GM23338 (cell line): ENCODE measurements around the gene ADGRG1. TPM values are rescaled to one million over a fixed set of nuclear protein-coding genes. Genes with fewer than 3 reads are reported as not detected.
A peak's percentile ranks its signal among the peaks of the same experiment; 100 is the strongest.

Source experiments
- ATAC-seq: fragments of 200-7000 bp; cut with Tn5 transposase; 3 replicates; pipeline ENCODE4 v1.9.1; 2020
- DNase-seq: peaks from one replicate; pipeline ENCODE4 v3.0.0-alpha.2; 2015; ENCODE audit warnings: low spot score
- H2AFZ ChIP-seq: fragments of 200-600 bp; sonication (generic); 2 replicates; pipeline ENCODE4 v1.8.0; 2016; ENCODE audit warnings: antibody characterized with exemption, mild to moderate bottlenecking, moderate library complexity
- H3F3A ChIP-seq: fragments of 200-600 bp; sonication (generic); replicated peaks from 2 replicates; pipeline ENCODE4 v1.8.0; 2017; ENCODE audit warnings: antibody characterized with exemption, mixed run types, low read depth
- H3K27ac ChIP-seq: fragments of 200-600 bp; sonication (generic); 2 replicates; pipeline ENCODE4 v1.6.1; 2016; ENCODE audit warnings: low read depth
- H3K27me3 ChIP-seq: fragments of 200-600 bp; sonication (generic); 2 replicates; pipeline ENCODE4 v1.8.0; 2016; ENCODE audit warnings: mild to moderate bottlenecking, mixed run types, moderate library complexity; ENCODE audit not compliant: insufficient read depth
- H3K36me3 ChIP-seq: fragments of 200-600 bp; sonication (generic); 2 replicates; pipeline ENCODE4 v1.8.0; 2016; ENCODE audit warnings: mild to moderate bottlenecking; ENCODE audit not compliant: insufficient read depth
- H3K4me1 ChIP-seq: fragments of 200-600 bp; sonication (generic); 2 replicates; pipeline ENCODE4 v1.8.0; 2016; ENCODE audit warnings: mild to moderate bottlenecking, moderate library complexity; ENCODE audit not compliant: insufficient read depth
- H3K4me2 ChIP-seq: fragments of 200-600 bp; sonication (generic); 2 replicates; pipeline ENCODE4 v1.7.1; 2017; ENCODE audit warnings: mixed run types
- H3K4me3 ChIP-seq: fragments of 200-600 bp; sonication (generic); 2 replicates; pipeline ENCODE4 v1.6.1; 2016; ENCODE audit warnings: mixed run types
- H3K79me2 ChIP-seq: fragments of 200-600 bp; sonication (generic); replicated peaks from 2 replicates; pipeline ENCODE4 v1.8.0; 2017; ENCODE audit warnings: mild to moderate bottlenecking; ENCODE audit not compliant: insufficient read depth
- H3K9me2 ChIP-seq: fragments of 200-600 bp; sonication (generic); 2 replicates; pipeline ENCODE4 v1.8.0; 2017; ENCODE audit not compliant: insufficient read depth
- H4K20me1 ChIP-seq: fragments of 200-600 bp; sonication (generic); replicated peaks from 2 replicates; pipeline ENCODE4 v1.8.0; 2017; ENCODE audit warnings: mild to moderate bottlenecking; ENCODE audit not compliant: insufficient read depth
- H3K27ac Mint-ChIP-seq: 2 replicates; pipeline ENCODE4 v1.8.0; 2020; ENCODE audit warnings: inconsistent platforms, mild to moderate bottlenecking, moderate library complexity, mixed read lengths
- H3K27me3 Mint-ChIP-seq: 3 replicates; pipeline ENCODE4 v1.8.0; 2022; ENCODE audit warnings: low read depth, mild to moderate bottlenecking, moderate library complexity, mixed read lengths, inconsistent platforms; ENCODE audit not compliant: insufficient read depth, poor library complexity
- H3K36me3 Mint-ChIP-seq: 3 replicates; pipeline ENCODE4 v1.8.0; 2021; ENCODE audit warnings: low read depth, mild to moderate bottlenecking, inconsistent platforms, moderate library complexity, mixed read lengths
- H3K4me1 Mint-ChIP-seq: 3 replicates; pipeline ENCODE4 v1.8.0; 2020; ENCODE audit warnings: mild to moderate bottlenecking, inconsistent platforms, mixed read lengths
- H3K4me3 Mint-ChIP-seq: 3 replicates; pipeline ENCODE4 v1.8.0; 2021; ENCODE audit warnings: moderate library complexity, mild to moderate bottlenecking, inconsistent platforms, mixed read lengths
- H3K9me3 Mint-ChIP-seq: 3 replicates; pipeline ENCODE4 v1.8.0; 2020; ENCODE audit warnings: moderate library complexity, mild to moderate bottlenecking, inconsistent platforms, mixed read lengths
- CREB1 ChIP-seq: fragments of 250-450 bp; sonication (Bioruptor Pico); IDR thresholded peaks from 2 replicates; pipeline ENCODE4 v1.5.0; 2020; ENCODE audit warnings: low read depth, mild to moderate bottlenecking, moderate library complexity
- EZH2 ChIP-seq: fragments of 200-600 bp; sonication (generic); IDR thresholded peaks from one replicate; pipeline ENCODE4 v1.8.0; 2017; ENCODE audit warnings: antibody characterized with exemption, mild to moderate bottlenecking, low read depth; ENCODE audit not compliant: unreplicated experiment
- JUNB ChIP-seq: IDR thresholded peaks from one replicate; pipeline ENCODE4 v1.6.1; 2016; ENCODE audit warnings: antibody characterized with exemption; ENCODE audit not compliant: unreplicated experiment
- NANOG ChIP-seq: IDR thresholded peaks from 2 replicates; pipeline ENCODE4 v1.6.1; 2016; ENCODE audit warnings: antibody characterized with exemption, borderline replicate concordance
- POLR2AphosphoS5 ChIP-seq: IDR thresholded peaks from 2 replicates; pipeline ENCODE4 v1.6.1; 2016; ENCODE audit warnings: antibody characterized with exemption, low read depth
- STAT1 ChIP-seq: IDR thresholded peaks from one replicate; pipeline ENCODE4 v1.6.1; 2016; ENCODE audit warnings: antibody characterized with exemption; ENCODE audit not compliant: unreplicated experiment
- ZNF114 ChIP-seq: fragments of 250-450 bp; sonication (Bioruptor Pico); IDR thresholded peaks from 2 replicates; pipeline ENCODE4 v1.5.0; 2020; ENCODE audit warnings: mild to moderate bottlenecking, moderate library complexity
- polyA plus RNA-seq: library from polyadenylated mRNA; unstranded; fragments of >200 nt; fragmentation: Nextera tagmentation; extraction: Ambion mirVana; gene quantifications from 2 replicates; pipeline ENCODE4 v1.2.1, GENCODE V29; 2016
- total RNA-seq: library from RNA; depleted of rRNA; stranded (reverse); fragments of >200 nt; shearing (Covaris generic); gene quantifications from 2 replicates; pipeline ENCODE4 v1.2.3, GENCODE V29; 2014
- TF ChIP-seq, protein P1 (sequence below), 2 experiments: fragments of 200-600 bp in 1 of 2; sonication (generic) in 1 of 2; conservative IDR thresholded peaks; 2 replicates each; pipeline versions ENCODE4 v1.5.1 to v1.6.1; 2016 to 2017; ENCODE audit warnings: antibody characterized with exemption in 2 of 2, low read depth in 2 of 2, mild to moderate bottlenecking in 2 of 2, moderate library complexity in 1 of 2
- TF ChIP-seq, protein P2 (sequence below): fragments of 250-450 bp; sonication (Bioruptor Pico); IDR thresholded peaks from 2 replicates; pipeline ENCODE4 v1.5.0; 2020; ENCODE audit warnings: mild to moderate bottlenecking, moderate library complexity
- TF ChIP-seq, protein P3 (sequence below): IDR thresholded peaks from 2 replicates; pipeline ENCODE4 v1.6.1; 2016; ENCODE audit warnings: antibody characterized with exemption

Gene ADGRG1
- total and polyA plus RNA-seq, 2 experiments from 2014 or later, result 0.14 to 0.47 TPM

DNA sequence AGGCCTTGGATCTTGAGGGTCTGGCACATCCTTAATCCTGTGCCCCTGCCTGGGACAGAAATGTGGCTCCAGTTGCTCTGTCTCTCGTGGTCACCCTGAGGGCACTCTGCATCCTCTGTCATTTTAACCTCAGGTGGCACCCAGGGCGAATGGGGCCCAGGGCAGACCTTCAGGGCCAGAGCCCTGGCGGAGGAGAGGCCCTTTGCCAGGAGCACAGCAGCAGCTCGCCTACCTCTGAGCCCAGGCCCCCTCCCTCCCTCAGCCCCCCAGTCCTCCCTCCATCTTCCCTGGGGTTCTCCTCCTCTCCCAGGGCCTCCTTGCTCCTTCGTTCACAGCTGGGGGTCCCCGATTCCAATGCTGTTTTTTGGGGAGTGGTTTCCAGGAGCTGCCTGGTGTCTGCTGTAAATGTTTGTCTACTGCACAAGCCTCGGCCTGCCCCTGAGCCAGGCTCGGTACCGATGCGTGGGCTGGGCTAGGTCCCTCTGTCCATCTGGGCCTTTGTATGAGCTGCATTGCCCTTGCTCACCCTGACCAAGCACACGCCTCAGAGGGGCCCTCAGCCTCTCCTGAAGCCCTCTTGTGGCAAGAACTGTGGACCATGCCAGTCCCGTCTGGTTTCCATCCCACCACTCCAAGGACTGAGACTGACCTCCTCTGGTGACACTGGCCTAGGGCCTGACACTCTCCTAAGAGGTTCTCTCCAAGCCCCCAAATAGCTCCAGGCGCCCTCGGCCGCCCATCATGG lies 35.7 kb downstream of the ADGRG1 start:
- H3K4me2 ChIP-seq, result no peak overlapping the region
- TF ChIP-seq, protein P1, sequence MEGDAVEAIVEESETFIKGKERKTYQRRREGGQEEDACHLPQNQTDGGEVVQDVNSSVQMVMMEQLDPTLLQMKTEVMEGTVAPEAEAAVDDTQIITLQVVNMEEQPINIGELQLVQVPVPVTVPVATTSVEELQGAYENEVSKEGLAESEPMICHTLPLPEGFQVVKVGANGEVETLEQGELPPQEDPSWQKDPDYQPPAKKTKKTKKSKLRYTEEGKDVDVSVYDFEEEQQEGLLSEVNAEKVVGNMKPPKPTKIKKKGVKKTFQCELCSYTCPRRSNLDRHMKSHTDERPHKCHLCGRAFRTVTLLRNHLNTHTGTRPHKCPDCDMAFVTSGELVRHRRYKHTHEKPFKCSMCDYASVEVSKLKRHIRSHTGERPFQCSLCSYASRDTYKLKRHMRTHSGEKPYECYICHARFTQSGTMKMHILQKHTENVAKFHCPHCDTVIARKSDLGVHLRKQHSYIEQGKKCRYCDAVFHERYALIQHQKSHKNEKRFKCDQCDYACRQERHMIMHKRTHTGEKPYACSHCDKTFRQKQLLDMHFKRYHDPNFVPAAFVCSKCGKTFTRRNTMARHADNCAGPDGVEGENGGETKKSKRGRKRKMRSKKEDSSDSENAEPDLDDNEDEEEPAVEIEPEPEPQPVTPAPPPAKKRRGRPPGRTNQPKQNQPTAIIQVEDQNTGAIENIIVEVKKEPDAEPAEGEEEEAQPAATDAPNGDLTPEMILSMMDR (conservative IDR thresholded peaks at IDR 0.05; ENCODE audit: low read depth in 2 of 2), result peak in 1 of 2 experiments; percentile 37; a peak in 2 of 4 replicates
- TF ChIP-seq ZNF114 (CRISPR knock-in tag), result no peak
- no peak overlapping the region for H3K4me3 Mint-ChIP-seq
- no peaks in the 10 kb centered on the region; the same call in 2 of the 3 replicates for H3K4me1 Mint-ChIP-seq
- no peak overlapping the region for H3K27ac ChIP-seq
- H3K36me3 Mint-ChIP-seq, result no peaks in the 10 kb centered on the region
- no peaks in the 10 kb centered on the region for H3K79me2 ChIP-seq
- no peaks in the 10 kb centered on the region for H3K4me1 ChIP-seq
- no peak for DNase-seq
- peak; percentile 17; the same call in 2 of the 3 replicates for ATAC-seq
- H3K9me3 Mint-ChIP-seq, result no peaks in the 10 kb centered on the region; the same call in 1 of the 3 replicates
- H3K36me3 ChIP-seq, result no peaks in the 10 kb centered on the region
- no peak overlapping the region for H2AFZ ChIP-seq
- H3K9me2 ChIP-seq, result no peaks in the 10 kb centered on the region
- H4K20me1 ChIP-seq, result no peaks in the 10 kb centered on the region
- no peaks in the 10 kb centered on the region for H3F3A ChIP-seq
- peaks cover 5% of the 10 kb centered on the region for H3K27me3 Mint-ChIP-seq
- no peak overlapping the region for H3K4me3 ChIP-seq
- no peaks in the 10 kb centered on the region for H3K27me3 ChIP-seq
- no peak overlapping the region; the same call in 1 of the 2 replicates for H3K27ac Mint-ChIP-seq

DNA sequence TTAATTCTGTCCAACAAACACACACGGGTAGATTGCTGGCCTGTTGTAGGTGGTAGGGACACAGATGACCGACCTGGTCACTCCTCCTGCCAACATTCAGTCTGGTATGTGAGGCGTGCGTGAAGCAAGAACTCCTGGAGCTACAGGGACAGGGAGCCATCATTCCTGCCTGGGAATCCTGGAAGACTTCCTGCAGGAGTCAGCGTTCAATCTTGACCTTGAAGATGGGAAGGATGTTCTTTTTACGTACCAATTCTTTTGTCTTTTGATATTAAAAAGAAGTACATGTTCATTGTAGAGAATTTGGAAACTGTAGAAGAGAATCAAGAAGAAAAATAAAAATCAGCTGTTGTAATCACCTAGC lies 36.2 kb downstream of the ADGRG1 start:
- H3K9me3 Mint-ChIP-seq, result no peaks in the 10 kb centered on the region; the same call in 1 of the 3 replicates
- TF ChIP-seq POLR2AphosphoS5 (no peak), EZH2 (no peak), NANOG (no peak), CREB1 (no peak), JUNB (no peak), STAT1 (no peak)
- TF ChIP-seq, protein P1 (conservative IDR thresholded peaks at IDR 0.05; ENCODE audit: low read depth in 2 of 2), result no peak
- TF ChIP-seq, protein P2, sequence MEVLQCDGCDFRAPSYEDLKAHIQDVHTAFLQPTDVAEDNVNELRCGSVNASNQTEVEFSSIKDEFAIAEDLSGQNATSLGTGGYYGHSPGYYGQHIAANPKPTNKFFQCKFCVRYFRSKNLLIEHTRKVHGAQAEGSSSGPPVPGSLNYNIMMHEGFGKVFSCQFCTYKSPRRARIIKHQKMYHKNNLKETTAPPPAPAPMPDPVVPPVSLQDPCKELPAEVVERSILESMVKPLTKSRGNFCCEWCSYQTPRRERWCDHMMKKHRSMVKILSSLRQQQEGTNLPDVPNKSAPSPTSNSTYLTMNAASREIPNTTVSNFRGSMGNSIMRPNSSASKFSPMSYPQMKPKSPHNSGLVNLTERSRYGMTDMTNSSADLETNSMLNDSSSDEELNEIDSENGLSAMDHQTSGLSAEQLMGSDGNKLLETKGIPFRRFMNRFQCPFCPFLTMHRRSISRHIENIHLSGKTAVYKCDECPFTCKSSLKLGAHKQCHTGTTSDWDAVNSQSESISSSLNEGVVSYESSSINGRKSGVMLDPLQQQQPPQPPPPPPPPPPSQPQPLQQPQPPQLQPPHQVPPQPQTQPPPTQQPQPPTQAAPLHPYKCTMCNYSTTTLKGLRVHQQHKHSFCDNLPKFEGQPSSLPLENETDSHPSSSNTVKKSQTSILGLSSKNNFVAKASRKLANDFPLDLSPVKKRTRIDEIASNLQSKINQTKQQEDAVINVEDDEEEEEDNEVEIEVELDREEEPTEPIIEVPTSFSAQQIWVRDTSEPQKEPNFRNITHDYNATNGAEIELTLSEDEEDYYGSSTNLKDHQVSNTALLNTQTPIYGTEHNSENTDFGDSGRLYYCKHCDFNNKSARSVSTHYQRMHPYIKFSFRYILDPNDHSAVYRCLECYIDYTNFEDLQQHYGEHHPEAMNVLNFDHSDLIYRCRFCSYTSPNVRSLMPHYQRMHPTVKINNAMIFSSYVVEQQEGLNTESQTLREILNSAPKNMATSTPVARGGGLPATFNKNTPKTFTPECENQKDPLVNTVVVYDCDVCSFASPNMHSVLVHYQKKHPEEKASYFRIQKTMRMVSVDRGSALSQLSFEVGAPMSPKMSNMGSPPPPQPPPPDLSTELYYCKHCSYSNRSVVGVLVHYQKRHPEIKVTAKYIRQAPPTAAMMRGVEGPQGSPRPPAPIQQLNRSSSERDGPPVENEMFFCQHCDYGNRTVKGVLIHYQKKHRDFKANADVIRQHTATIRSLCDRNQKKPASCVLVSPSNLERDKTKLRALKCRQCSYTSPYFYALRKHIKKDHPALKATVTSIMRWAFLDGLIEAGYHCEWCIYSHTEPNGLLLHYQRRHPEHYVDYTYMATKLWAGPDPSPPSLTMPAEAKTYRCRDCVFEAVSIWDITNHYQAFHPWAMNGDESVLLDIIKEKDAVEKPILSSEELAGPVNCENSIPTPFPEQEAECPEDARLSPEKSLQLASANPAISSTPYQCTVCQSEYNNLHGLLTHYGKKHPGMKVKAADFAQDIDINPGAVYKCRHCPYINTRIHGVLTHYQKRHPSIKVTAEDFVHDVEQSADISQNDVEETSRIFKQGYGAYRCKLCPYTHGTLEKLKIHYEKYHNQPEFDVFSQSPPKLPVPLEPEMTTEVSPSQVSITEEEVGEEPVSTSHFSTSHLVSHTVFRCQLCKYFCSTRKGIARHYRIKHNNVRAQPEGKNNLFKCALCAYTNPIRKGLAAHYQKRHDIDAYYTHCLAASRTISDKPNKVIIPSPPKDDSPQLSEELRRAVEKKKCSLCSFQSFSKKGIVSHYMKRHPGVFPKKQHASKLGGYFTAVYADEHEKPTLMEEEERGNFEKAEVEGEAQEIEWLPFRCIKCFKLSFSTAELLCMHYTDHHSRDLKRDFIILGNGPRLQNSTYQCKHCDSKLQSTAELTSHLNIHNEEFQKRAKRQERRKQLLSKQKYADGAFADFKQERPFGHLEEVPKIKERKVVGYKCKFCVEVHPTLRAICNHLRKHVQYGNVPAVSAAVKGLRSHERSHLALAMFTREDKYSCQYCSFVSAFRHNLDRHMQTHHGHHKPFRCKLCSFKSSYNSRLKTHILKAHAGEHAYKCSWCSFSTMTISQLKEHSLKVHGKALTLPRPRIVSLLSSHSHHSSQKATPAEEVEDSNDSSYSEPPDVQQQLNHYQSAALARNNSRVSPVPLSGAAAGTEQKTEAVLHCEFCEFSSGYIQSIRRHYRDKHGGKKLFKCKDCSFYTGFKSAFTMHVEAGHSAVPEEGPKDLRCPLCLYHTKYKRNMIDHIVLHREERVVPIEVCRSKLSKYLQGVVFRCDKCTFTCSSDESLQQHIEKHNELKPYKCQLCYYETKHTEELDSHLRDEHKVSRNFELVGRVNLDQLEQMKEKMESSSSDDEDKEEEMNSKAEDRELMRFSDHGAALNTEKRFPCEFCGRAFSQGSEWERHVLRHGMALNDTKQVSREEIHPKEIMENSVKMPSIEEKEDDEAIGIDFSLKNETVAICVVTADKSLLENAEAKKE (CRISPR knock-in tag), result no peak
- TF ChIP-seq, protein P3, sequence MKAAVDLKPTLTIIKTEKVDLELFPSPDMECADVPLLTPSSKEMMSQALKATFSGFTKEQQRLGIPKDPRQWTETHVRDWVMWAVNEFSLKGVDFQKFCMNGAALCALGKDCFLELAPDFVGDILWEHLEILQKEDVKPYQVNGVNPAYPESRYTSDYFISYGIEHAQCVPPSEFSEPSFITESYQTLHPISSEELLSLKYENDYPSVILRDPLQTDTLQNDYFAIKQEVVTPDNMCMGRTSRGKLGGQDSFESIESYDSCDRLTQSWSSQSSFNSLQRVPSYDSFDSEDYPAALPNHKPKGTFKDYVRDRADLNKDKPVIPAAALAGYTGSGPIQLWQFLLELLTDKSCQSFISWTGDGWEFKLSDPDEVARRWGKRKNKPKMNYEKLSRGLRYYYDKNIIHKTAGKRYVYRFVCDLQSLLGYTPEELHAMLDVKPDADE, result no peak

More for the DNA sequence above, 36.2 kb downstream of the ADGRG1 start:
- Histone ChIP-seq H2AFZ (no peak overlapping the region), H3K4me1 (no peaks in the 10 kb centered on the region), H3K27me3 (no peaks in the 10 kb centered on the region), H3F3A (no peaks in the 10 kb centered on the region), H4K20me1 (no peaks in the 10 kb centered on the region), H3K4me2 (no peak overlapping the region), H3K79me2 (no peaks in the 10 kb centered on the region), H3K9me2 (no peaks in the 10 kb centered on the region), H3K4me3 (no peak overlapping the region), H3K36me3 (no peaks in the 10 kb centered on the region), H3K27ac (no peak overlapping the region)
- H3K36me3 Mint-ChIP-seq, result no peaks in the 10 kb centered on the region
- H3K4me3 Mint-ChIP-seq, result no peak overlapping the region
- no peak for DNase-seq
- H3K4me1 Mint-ChIP-seq, result no peaks in the 10 kb centered on the region; the same call in 2 of the 3 replicates
- no peak overlapping the region for H3K27ac Mint-ChIP-seq
- no peak for ATAC-seq
- H3K27me3 Mint-ChIP-seq, result peaks cover 5% of the 10 kb centered on the region
